GM12878 (cell line): ENCODE results near the gene CDH4.

ENCODE experiments used
- ATF2 ChIP-seq: IDR thresholded peaks from 2 replicates; pipeline ENCODE4 v1.6.1; 2012; ENCODE audit warnings: low read length, inconsistent platforms
- CHD1 ChIP-seq: IDR thresholded peaks from 2 replicates; pipeline ENCODE4 v1.6.1; 2012; ENCODE audit warnings: low read depth, low read length, improper control_type of control experiment
- CTCF ChIP-seq, 3 experiments: IDR thresholded peaks in 2 of 3; conservative IDR thresholded peaks in 1 of 3; 2 replicates each; pipeline ENCODE4 v1.5.1; 2011; ENCODE audit warnings: low read depth in 3 of 3, low read length in 3 of 3, mild to moderate bottlenecking in 3 of 3, control low read depth in 2 of 3, moderate library complexity in 2 of 3, inconsistent platforms in 1 of 3, mixed read lengths in 1 of 3; ENCODE audit not compliant: control insufficient read depth in 2 of 3, insufficient read depth in 1 of 3; ENCODE audit errors: extremely low read depth in 1 of 3
- EED ChIP-seq: sonication (generic); IDR thresholded peaks from 2 replicates; pipeline ENCODE4 v1.6.1; 2016; ENCODE audit warnings: antibody characterized with exemption, low read depth
- EGR1 ChIP-seq, 2 experiments: IDR thresholded peaks; 1 replicate in 1 of 2; 2 replicates in 1 of 2; pipeline ENCODE4 v1.6.1; 2011 to 2012; ENCODE audit warnings: low read depth in 2 of 2, low read length in 2 of 2, borderline replicate concordance in 1 of 2, mild to moderate bottlenecking in 1 of 2, moderate library complexity in 1 of 2
- FOS ChIP-seq: IDR thresholded peaks from 3 replicates; pipeline ENCODE4 v1.6.1; 2011; ENCODE audit warnings: borderline replicate concordance; ENCODE audit not compliant: insufficient read length; ENCODE audit errors: extremely low read depth
- HDGF ChIP-seq: fragments of 450-650 bp; IDR thresholded peaks from 2 replicates; pipeline ENCODE4 v1.6.1; 2016; ENCODE audit warnings: antibody characterized with exemption
- POLR2A ChIP-seq: IDR thresholded peaks from 2 replicates; pipeline ENCODE4 v1.6.1; 2011; ENCODE audit warnings: low read depth, mild to moderate bottlenecking, low read length
- POLR2AphosphoS5 ChIP-seq: IDR thresholded peaks from 2 replicates; pipeline ENCODE4 v1.6.1; 2011; ENCODE audit warnings: mild to moderate bottlenecking, low read length, inconsistent platforms
- REST ChIP-seq: IDR thresholded peaks from 2 replicates; pipeline ENCODE4 v1.6.1; 2012; ENCODE audit warnings: mild to moderate bottlenecking, low read depth, low read length
- TCF3 ChIP-seq: IDR thresholded peaks from 2 replicates; pipeline ENCODE4 v1.6.1; 2012; ENCODE audit warnings: low read depth, mild to moderate bottlenecking, low read length, borderline replicate concordance; ENCODE audit not compliant: insufficient read depth
- ZSCAN29 ChIP-seq: fragments of 450-650 bp; IDR thresholded peaks from 2 replicates; pipeline ENCODE4 v1.6.1; 2017; ENCODE audit warnings: mild to moderate bottlenecking, moderate library complexity
- TF ChIP-seq, protein P1 (sequence below): fragments of 450-650 bp; IDR thresholded peaks from 2 replicates; pipeline ENCODE4 v1.6.1; 2017; ENCODE audit warnings: antibody characterized with exemption, mild to moderate bottlenecking, moderate library complexity
- TF ChIP-seq, protein P2 (sequence below): IDR thresholded peaks from 2 replicates; pipeline ENCODE4 v1.6.1; 2012; ENCODE audit warnings: low read depth, low read length, improper control_type of control experiment

DNA sequence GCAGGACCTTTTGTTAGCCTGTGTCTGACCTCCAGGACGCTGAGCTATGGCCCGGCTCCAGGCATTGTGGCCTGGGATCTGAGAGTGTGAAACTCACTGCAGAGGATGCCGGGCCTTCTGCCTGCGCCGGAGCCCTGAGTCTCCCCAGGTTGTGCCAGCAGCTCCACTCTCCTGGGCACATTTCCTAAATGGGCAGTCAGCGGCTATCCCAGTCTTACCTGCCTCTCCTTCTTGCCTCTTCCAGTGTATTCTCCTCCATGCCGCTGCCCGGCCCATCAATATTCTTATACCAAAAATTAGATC is 397.8 kb downstream of the CDH4 start:
- TF ChIP-seq HDGF, result no peak
- TF ChIP-seq CTCF (IDR thresholded peaks at IDR 0.05 in 2 of 3, conservative IDR thresholded peaks at IDR 0.05 in 1 of 3; ENCODE audit: control insufficient read depth in 2 of 3, extremely low read depth in 1 of 3, insufficient read depth in 1 of 3, low read depth in 3 of 3, low read length in 3 of 3), result no peak
- TF ChIP-seq, protein P1, sequence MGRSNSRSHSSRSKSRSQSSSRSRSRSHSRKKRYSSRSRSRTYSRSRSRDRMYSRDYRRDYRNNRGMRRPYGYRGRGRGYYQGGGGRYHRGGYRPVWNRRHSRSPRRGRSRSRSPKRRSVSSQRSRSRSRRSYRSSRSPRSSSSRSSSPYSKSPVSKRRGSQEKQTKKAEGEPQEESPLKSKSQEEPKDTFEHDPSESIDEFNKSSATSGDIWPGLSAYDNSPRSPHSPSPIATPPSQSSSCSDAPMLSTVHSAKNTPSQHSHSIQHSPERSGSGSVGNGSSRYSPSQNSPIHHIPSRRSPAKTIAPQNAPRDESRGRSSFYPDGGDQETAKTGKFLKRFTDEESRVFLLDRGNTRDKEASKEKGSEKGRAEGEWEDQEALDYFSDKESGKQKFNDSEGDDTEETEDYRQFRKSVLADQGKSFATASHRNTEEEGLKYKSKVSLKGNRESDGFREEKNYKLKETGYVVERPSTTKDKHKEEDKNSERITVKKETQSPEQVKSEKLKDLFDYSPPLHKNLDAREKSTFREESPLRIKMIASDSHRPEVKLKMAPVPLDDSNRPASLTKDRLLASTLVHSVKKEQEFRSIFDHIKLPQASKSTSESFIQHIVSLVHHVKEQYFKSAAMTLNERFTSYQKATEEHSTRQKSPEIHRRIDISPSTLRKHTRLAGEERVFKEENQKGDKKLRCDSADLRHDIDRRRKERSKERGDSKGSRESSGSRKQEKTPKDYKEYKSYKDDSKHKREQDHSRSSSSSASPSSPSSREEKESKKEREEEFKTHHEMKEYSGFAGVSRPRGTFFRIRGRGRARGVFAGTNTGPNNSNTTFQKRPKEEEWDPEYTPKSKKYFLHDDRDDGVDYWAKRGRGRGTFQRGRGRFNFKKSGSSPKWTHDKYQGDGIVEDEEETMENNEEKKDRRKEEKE, result no peak
- no peak for TF ChIP-seq FOS
- TF ChIP-seq, protein P2, sequence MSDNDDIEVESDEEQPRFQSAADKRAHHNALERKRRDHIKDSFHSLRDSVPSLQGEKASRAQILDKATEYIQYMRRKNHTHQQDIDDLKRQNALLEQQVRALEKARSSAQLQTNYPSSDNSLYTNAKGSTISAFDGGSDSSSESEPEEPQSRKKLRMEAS, result no peak
- no peak for TF ChIP-seq POLR2AphosphoS5
- TF ChIP-seq ATF2, result no peak
- no peak for TF ChIP-seq EED
- TF ChIP-seq POLR2A, result no peak
- no peak for TF ChIP-seq CHD1
- TF ChIP-seq ZSCAN29, result no peak
- TF ChIP-seq REST, result no peak
- no peak for TF ChIP-seq TCF3
- no peak for TF ChIP-seq EGR1 (IDR thresholded peaks at IDR 0.05; ENCODE audit: borderline replicate concordance in 1 of 2, low read depth in 2 of 2, low read length in 2 of 2)
